Sigmoid colon (tissue), 7 donors: ENCODE measurements around the gene TM2D3. TPM values are rescaled to one million over a fixed set of nuclear protein-coding genes. Genes with fewer than 3 reads are reported as not detected.

ENCODE experiments used
- DNase-seq: peaks from one replicate; pipeline ENCODE4 v3.0.0-alpha.2; 2019
- H3K27ac ChIP-seq, 4 donors: fragments of 200-600 bp; sonication (generic); one replicate each; pipeline ENCODE4 v1.5.1; 2016 to 2019; ENCODE audit warnings: mild to moderate bottlenecking in 1 of 4
- H3K27me3 ChIP-seq, 3 donors: fragments of 200-600 bp; sonication (generic); one replicate each; pipeline ENCODE4 v1.5.1; 2019; ENCODE audit warnings: mild to moderate bottlenecking in 1 of 3
- H3K36me3 ChIP-seq, 4 donors: fragments of 200-600 bp; sonication (generic); one replicate each; pipeline ENCODE4 v1.5.1; 2016 to 2019
- H3K4me1 ChIP-seq, 4 donors: fragments of 200-600 bp; sonication (generic); one replicate each; pipeline ENCODE4 v1.5.1; 2017 to 2019
- H3K4me3 ChIP-seq, 4 donors: fragments of 200-600 bp; sonication (generic); one replicate each; pipeline ENCODE4 v1.5.1; 2017 to 2019; ENCODE audit warnings: mild to moderate bottlenecking in 2 of 4, moderate library complexity in 1 of 4
- H3K9me3 ChIP-seq, 4 donors: fragments of 200-600 bp in 3 of 4; sonication (generic) in 3 of 4; one replicate each; pipeline versions ENCODE4 v1.5.1 to v1.6.1; 2013 to 2019
- EP300 ChIP-seq, 4 donors: sonication (generic); formaldehyde crosslinking; IDR thresholded peaks; one replicate each; pipeline ENCODE4 v1.6.1; 2017; ENCODE audit warnings: antibody characterized with exemption in 4 of 4
- POLR2A ChIP-seq, 2 donors: fragments of 450-650 bp; IDR thresholded peaks; one replicate each; pipeline ENCODE4 v1.6.1; 2016; ENCODE audit warnings: antibody characterized with exemption in 2 of 2, mild to moderate bottlenecking in 2 of 2, moderate library complexity in 2 of 2
- POLR2AphosphoS5 ChIP-seq, 4 donors: sonication (generic); formaldehyde crosslinking; IDR thresholded peaks; one replicate each; pipeline ENCODE4 v1.6.1; 2017; ENCODE audit warnings: antibody characterized with exemption in 4 of 4
- WGBS, 2 donors: extraction: QIAGEN DNeasy Blood & Tissue Kit; methylation state at CpG; one replicate each; pipeline ENCODE4 v1.1.7; 2013; 5-methylcytosine and 5-hydroxymethylcytosine counted together
- intact Hi-C: fragments of 100-400 bp; cut with DNase I; formaldehyde crosslinking; loops from one replicate; pipeline ENCODE4 v1.15.1; 2023
- polyA plus RNA-seq, 3 donors: library from polyadenylated mRNA; stranded (reverse); fragments of 200-250 nt; gene quantifications; one replicate each; pipeline ENCODE4 v1.2.3, GENCODE V29; 2013
- total RNA-seq, 4 donors: library from RNA; depleted of rRNA; stranded (reverse); fragments of >200 nt; gene quantifications; one replicate each; pipeline ENCODE4 v1.1.0, GENCODE V29; 2016
- TF ChIP-seq, protein P1 (sequence below), 4 experiments: fragments of 450-650 bp in 3 of 4; fragments of 200-600 bp in 1 of 4; IDR thresholded peaks; one replicate each; pipeline ENCODE4 v1.5.1; 2016 to 2019; ENCODE audit warnings: antibody characterized with exemption in 4 of 4, mild to moderate bottlenecking in 3 of 4, moderate library complexity in 2 of 4
- donor health status: healthy with polysubstance abuse.
- donor health status: Bipolar disorder and iron deficiency.
- donor health status: healthy.

Gene TM2D3
- total and polyA plus RNA-seq, 7 donors: 17.1 to 61.4 (median 49.3) TPM

DNA sequence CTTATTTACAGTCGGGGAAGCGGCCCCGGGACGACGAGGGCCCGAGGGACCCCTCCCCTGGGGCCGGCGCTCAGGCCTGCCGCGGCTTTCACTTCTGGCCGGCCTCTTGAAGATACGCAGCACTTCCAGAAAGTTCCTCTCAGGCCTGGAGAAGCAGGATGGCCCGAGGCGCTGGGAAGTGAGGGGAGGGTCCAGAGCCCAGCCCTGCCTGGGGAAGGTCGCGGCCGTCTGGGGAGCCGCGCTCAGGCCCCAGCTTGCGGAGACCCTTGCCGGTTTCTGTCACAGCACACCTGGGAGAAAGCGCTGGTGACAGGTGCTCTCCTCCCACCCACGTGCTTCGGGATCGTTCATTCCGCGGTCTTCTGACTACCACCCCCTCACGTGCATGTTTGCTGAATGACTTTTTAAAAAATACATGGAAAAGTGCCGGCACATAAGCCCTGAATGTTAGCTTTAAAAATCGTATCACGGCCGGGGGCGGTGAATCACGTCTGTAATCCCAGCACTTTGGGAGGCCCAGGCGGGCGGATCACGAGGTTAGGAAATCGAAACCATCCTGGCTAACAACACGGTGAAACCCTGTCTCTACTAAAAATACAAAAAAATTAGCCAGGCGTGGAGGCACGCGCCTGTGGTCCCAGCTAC is 727 bp upstream of the TM2D3 start:
- Histone ChIP-seq H3K36me3 (peaks cover 3 to 44% (median 13%) of the 10 kb centered on the region in 4 donors), H3K27ac (peak overlapping the region; percentile 97 to 99 (median 98)), H3K4me1 (peaks cover 0 to 35% (median 32%) of the 10 kb centered on the region in 4 donors), H3K4me3 (peak overlapping the region; percentile 82 to 90 (median 88)), H3K9me3 (no peaks in the 10 kb centered on the region), H3K27me3 (no peaks in the 10 kb centered on the region)
- WGBS, 2 donors: 34 to 37% methylated on average over 42 of the region's 42 CpGs
- intact Hi-C loops: loop anchor here (2.0 kb wide), 1 partner anchor 358 kb away; the partner anchor contains the start of gene SNRPA1
- peak; percentile 72 for DNase-seq
- TF ChIP-seq, protein P1, sequence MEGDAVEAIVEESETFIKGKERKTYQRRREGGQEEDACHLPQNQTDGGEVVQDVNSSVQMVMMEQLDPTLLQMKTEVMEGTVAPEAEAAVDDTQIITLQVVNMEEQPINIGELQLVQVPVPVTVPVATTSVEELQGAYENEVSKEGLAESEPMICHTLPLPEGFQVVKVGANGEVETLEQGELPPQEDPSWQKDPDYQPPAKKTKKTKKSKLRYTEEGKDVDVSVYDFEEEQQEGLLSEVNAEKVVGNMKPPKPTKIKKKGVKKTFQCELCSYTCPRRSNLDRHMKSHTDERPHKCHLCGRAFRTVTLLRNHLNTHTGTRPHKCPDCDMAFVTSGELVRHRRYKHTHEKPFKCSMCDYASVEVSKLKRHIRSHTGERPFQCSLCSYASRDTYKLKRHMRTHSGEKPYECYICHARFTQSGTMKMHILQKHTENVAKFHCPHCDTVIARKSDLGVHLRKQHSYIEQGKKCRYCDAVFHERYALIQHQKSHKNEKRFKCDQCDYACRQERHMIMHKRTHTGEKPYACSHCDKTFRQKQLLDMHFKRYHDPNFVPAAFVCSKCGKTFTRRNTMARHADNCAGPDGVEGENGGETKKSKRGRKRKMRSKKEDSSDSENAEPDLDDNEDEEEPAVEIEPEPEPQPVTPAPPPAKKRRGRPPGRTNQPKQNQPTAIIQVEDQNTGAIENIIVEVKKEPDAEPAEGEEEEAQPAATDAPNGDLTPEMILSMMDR (IDR thresholded peaks at IDR 0.05): no peak
- TF ChIP-seq POLR2AphosphoS5 (IDR thresholded peaks at IDR 0.05) (no peak), EP300 (IDR thresholded peaks at IDR 0.05) (no peak), POLR2A (IDR thresholded peaks at IDR 0.05) (no peak)

DNA sequence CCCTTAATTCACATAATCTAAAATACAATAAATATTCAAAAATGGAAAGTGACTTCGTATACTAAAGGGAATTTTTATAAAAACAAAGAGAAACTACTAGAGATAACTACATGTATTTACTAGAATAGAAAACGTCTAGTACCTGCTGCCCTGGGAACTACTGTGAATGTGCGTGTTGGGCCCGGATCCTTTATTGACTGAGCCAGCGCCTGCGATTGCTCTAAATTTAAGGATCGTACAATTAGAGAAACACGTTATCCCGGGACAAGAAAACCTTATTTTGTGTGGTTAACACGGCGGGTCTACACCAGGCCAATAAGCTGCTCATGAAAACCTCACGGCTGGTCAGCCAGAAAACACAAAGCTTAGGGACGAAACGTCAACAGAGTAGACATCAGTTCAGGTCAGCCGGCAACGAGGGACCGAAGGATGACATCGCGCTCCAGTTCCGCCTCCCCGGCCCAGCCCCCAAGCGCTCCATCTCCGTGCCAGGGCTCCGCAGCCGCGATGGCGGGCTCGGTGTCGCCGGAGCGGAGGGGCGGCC is 555 bp downstream of the TM2D3 start:
- H3K4me3 ChIP-seq: peak overlapping the region; percentile 82 to 90 (median 88)
- H3K27me3 ChIP-seq: no peaks in the 10 kb centered on the region
- H3K36me3 ChIP-seq: peaks cover 3 to 45% (median 13%) of the 10 kb centered on the region in 4 donors
- H3K27ac ChIP-seq: peak overlapping the region; percentile 97 to 99 (median 98)
- TF ChIP-seq POLR2AphosphoS5 (IDR thresholded peaks at IDR 0.05): no peak
- TF ChIP-seq, protein P1 (IDR thresholded peaks at IDR 0.05): no peak
- TF ChIP-seq POLR2A (IDR thresholded peaks at IDR 0.05): no peak
- no peak for TF ChIP-seq EP300 (IDR thresholded peaks at IDR 0.05)
- intact Hi-C loops: loop anchor here (2.0 kb wide), 1 partner anchor 357 kb away; the partner anchor contains the start of gene SNRPA1
- H3K4me1 ChIP-seq: peaks cover 0 to 35% (median 32%) of the 10 kb centered on the region in 4 donors
- no peaks in the 10 kb centered on the region for H3K9me3 ChIP-seq
- 0 to 1% methylated on average over 32 of the region's 32 CpGs for WGBS, 2 donors
- DNase-seq: no peak

DNA sequence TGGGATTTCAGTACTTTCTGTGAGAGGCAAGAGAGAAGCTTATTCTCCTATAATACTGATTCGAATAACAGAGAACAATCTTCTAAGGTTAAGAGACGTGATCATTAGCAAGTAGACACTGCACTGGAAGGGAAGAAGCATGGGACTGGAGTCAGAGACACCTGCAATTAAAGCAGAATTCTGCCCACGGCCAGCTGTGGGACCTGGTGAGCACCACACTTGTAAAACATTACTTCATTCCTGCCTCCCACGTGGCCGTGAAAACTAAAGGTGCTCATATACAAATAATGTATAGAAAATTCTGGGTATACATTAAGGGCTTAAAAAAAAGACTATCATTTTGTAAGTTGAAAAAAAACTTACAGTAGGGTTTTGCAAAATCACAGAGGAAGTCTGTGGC is 2.0 kb downstream of the TM2D3 start:
- intact Hi-C loops: no loop called here
- DNase-seq: no peak
- no peaks in the 10 kb centered on the region for H3K27me3 ChIP-seq
- peaks cover 6 to 47% (median 14%) of the 10 kb centered on the region in 4 donors for H3K36me3 ChIP-seq
- TF ChIP-seq, protein P1 (IDR thresholded peaks at IDR 0.05): no peak
- TF ChIP-seq POLR2A (IDR thresholded peaks at IDR 0.05) (no peak), EP300 (IDR thresholded peaks at IDR 0.05) (no peak), POLR2AphosphoS5 (IDR thresholded peaks at IDR 0.05) (no peak)
- WGBS, 2 donors: 51 to 75% methylated on average over 5 of the region's 5 CpGs
- no peak overlapping the region for H3K4me3 ChIP-seq
- peaks cover 0 to 35% (median 32%) of the 10 kb centered on the region in 4 donors for H3K4me1 ChIP-seq
- H3K9me3 ChIP-seq: no peaks in the 10 kb centered on the region
- H3K27ac ChIP-seq: peak overlapping the region in 3 of 4 donors; percentile 97 to 99 (median 98)

DNA sequence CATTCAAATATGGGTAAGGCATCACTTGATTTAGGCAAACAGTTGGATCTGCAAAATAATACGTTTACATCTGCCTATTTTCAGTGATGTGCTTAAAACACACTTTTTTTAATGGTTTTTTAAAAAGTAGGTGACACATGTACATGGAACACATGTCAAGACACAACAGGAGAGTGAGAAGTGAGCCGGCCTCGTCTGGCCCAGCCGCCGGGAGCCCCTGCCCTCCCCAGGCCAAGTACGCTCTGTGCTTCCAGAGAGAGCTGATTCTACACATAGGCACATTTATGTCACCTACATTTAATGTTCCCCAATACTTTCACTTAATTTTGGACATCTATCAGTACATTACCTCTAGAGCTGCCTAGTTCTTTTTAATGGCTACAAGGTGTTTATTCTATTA is 3.8 kb downstream of the TM2D3 start:
- Histone ChIP-seq H3K27ac (no peak overlapping the region), H3K4me3 (no peak overlapping the region), H3K27me3 (no peaks in the 10 kb centered on the region), H3K9me3 (no peaks in the 10 kb centered on the region), H3K36me3 (peaks cover 17 to 65% (median 30%) of the 10 kb centered on the region in 4 donors), H3K4me1 (peaks cover 0 to 32% (median 31%) of the 10 kb centered on the region in 4 donors)
- TF ChIP-seq EP300 (IDR thresholded peaks at IDR 0.05): no peak
- TF ChIP-seq POLR2AphosphoS5 (IDR thresholded peaks at IDR 0.05): no peak
- TF ChIP-seq, protein P1 (IDR thresholded peaks at IDR 0.05): no peak
- no peak for TF ChIP-seq POLR2A (IDR thresholded peaks at IDR 0.05)
- no peak for DNase-seq
- intact Hi-C loops: loop anchor here (10.0 kb wide), 1 partner anchor 144 kb away; no protein-coding TSS in a partner anchor
- 94 to 95% methylated on average over 6 of the region's 6 CpGs for WGBS, 2 donors
